ENCODE measurements around the gene SYT8.

DNA sequence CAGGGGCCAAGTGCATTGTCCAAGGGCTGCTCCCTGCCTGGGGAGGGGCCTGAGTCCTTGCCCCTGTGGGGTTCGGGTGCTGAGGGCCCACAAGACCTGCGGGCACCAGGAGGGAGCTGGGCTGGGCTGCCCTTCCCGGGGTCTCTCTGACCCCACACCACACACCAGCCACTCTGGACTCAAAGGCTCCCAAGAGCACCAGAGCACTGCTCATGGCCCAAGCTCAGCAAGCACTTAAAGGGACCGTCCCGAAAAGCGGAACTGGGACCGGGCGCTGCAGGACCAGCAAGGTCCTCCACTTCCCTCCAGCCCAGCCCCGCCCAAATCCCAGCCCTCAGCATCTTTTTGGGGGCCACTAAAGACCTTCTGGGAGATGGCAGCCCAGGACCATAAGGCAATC lies 23.4 kb downstream of the SYT8 start:
- TF ChIP-seq EZH2phosphoT487 (IDR thresholded peaks at IDR 0.05; ENCODE audit: borderline replicate concordance, low read length) (no peak), EZH2 (IDR thresholded peaks at IDR 0.05; ENCODE audit: low read length, unreplicated experiment) (no peak)
- TF ChIP-seq, protein P1, sequence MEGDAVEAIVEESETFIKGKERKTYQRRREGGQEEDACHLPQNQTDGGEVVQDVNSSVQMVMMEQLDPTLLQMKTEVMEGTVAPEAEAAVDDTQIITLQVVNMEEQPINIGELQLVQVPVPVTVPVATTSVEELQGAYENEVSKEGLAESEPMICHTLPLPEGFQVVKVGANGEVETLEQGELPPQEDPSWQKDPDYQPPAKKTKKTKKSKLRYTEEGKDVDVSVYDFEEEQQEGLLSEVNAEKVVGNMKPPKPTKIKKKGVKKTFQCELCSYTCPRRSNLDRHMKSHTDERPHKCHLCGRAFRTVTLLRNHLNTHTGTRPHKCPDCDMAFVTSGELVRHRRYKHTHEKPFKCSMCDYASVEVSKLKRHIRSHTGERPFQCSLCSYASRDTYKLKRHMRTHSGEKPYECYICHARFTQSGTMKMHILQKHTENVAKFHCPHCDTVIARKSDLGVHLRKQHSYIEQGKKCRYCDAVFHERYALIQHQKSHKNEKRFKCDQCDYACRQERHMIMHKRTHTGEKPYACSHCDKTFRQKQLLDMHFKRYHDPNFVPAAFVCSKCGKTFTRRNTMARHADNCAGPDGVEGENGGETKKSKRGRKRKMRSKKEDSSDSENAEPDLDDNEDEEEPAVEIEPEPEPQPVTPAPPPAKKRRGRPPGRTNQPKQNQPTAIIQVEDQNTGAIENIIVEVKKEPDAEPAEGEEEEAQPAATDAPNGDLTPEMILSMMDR (conservative IDR thresholded peaks at IDR 0.05; ENCODE audit: low read depth, low read length), result no peak

Measured in PC-3 (cell line).